Hematopoietic multipotent progenitor cell treated with erythropoietin and hydrocortisone succinate and interleukin-3 and kit ligand, for 17 days (in vitro differentiated cells): ENCODE results near the gene DNER.
"Not testable (repeated sequence)": the region's sequence is repeated elsewhere in the genome, so short reads cannot be mapped to it uniquely, and the experiment has no call there.

Source experiments
- DNase-seq: peaks from one replicate; pipeline ENCODE4 v3.0.0-alpha.2; 2015; ENCODE audit warnings: low spot score

DNER gene

GRCh38 chr2:229388731-229389130 lies 325.6 kb downstream of the DNER start:
- DNase-seq = no peak

- no peak for DNase-seq
Measured at GRCh38 chr2:229387866-229388265, 326.5 kb downstream of the DNER start.

GRCh38 chr2:229380101-229380625 lies 334.2 kb downstream of the DNER start:
- DNase-seq = no peak

- no peak for DNase-seq
Measured at GRCh38 chr2:229378386-229378785, 336.0 kb downstream of the DNER start.

- no peak for DNase-seq
Measured at GRCh38 chr2:229376866-229377265, 337.5 kb downstream of the DNER start.

- no peak for DNase-seq
Measured at GRCh38 chr2:229375251-229375650, 339.1 kb downstream of the DNER start.

GRCh38 chr2:229373311-229373710 lies 341.0 kb downstream of the DNER start:
- not testable (repeated sequence) for DNase-seq

- no peak for DNase-seq
Measured at GRCh38 chr2:229372207-229372606, 342.1 kb downstream of the DNER start.

- no peak for DNase-seq
Measured at GRCh38 chr2:229371086-229371485, 343.3 kb downstream of the DNER start.

GRCh38 chr2:229370509-229370908 lies 343.8 kb downstream of the DNER start:
- no peak for DNase-seq

- no peak for DNase-seq
Measured at GRCh38 chr2:229363185-229363814, 351.1 kb downstream of the DNER start.

GRCh38 chr2:229350883-229351282 lies 363.5 kb downstream of the DNER start:
- DNase-seq = no peak

GRCh38 chr2:229350117-229350805 lies 364.1 kb downstream of the DNER start:
- no peak for DNase-seq

- DNase-seq = no peak
Measured at GRCh38 chr2:229348128-229348527, 366.2 kb downstream of the DNER start.

- no peak for DNase-seq
Measured at GRCh38 chr2:229346816-229347540, 367.4 kb downstream of the DNER start.

- no peak for DNase-seq
Measured at GRCh38 chr2:229344955-229345354, 369.4 kb downstream of the DNER start.

- no peak for DNase-seq
Measured at GRCh38 chr2:229344151-229344551, 370.2 kb downstream of the DNER start.

- DNase-seq = no peak
Measured at GRCh38 chr2:229343661-229344060, 370.7 kb downstream of the DNER start.

GRCh38 chr2:229342376-229342775 lies 372.0 kb downstream of the DNER start:
- no peak for DNase-seq

- DNase-seq = no peak
Measured at GRCh38 chr2:229340086-229340760, 374.1 kb downstream of the DNER start.

GRCh38 chr2:229339618-229340017 lies 374.7 kb downstream of the DNER start:
- no peak for DNase-seq

- not testable (repeated sequence) for DNase-seq
Measured at GRCh38 chr2:229339171-229339570, 375.2 kb downstream of the DNER start.
